ENCODE measurements around the gene PTPRA. TPM values are rescaled to one million over a fixed set of nuclear protein-coding genes. Genes with fewer than 3 reads are reported as not detected.
A peak's percentile ranks its signal among the peaks of the same experiment; 100 is the strongest.

PTPRA gene
- total RNA-seq, 4 donors from 2014 or later = 55.0 to 78.0 (median 68.2) TPM

DNA sequence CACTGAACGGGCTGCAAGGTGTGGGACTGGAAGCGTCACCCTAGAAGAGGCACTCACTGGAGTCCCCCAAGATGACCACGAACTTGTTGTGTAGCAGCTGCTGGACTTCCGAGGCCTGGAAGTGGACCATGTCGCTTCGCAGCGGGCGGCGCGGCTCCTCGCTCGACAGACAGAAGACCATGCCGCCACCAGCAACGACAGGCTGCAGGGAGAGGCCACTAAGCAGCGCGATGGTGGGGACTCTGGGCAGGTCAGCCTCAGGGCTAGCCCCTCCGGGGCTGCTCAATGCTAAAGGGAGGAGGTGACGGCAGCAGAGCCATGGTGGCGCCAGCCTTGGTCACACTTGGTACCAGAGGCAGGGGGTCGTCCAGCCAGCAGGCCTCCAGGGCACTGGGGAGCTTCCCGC, 33.5 kb upstream of the PTPRA start:
- no peak for TF ChIP-seq CTCF (IDR thresholded peaks at IDR 0.05)
- DNase-seq (ENCODE audit: low spot score) (no peak), ATAC-seq (ENCODE audit: low FRiP score) (no peak)

- TF ChIP-seq CTCF (IDR thresholded peaks at IDR 0.05) = no peak
- peak; percentile 95 for ATAC-seq (ENCODE audit: low FRiP score)
- DNase-seq (ENCODE audit: low spot score) = peak; percentile 55
These were observed 32.9 kb upstream of the PTPRA start, which contains the start of the genes PCED1A and VPS16 for GRCh38 chr20:2840138-2840966. PCED1A (minus strand) TSS chr20:2840655; CDS start chr20:2839912, 743 bp downstream. VPS16 (plus strand) TSS chr20:2840745; CDS start chr20:2840775, 30 bp downstream.

GRCh38 chr20:2840967-2841531, 32.2 kb upstream of the PTPRA start:
- ATAC-seq (ENCODE audit: low FRiP score) (peak; percentile 89), DNase-seq (ENCODE audit: low spot score) (peak; percentile 52)
- TF ChIP-seq CTCF (IDR thresholded peaks at IDR 0.05) = no peak

DNA sequence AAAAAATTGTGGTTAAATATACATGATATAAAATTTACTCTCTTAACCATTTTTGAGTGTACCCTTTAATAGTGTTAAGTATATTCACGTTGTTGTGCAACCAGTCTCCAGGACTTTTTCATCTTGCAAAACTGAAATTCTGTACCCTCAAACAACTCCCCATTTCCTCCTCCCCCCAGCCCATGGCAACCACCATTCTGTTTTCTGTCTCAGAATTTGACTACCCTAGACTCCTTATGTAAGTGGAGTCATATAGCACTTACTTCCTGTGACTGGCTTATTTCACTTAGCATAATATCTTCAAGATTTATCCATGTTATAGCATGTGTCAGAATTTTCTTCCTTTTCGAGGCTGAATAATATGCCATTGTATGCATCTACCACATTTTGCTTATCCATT, 27.7 kb upstream of the PTPRA start:
- ATAC-seq (ENCODE audit: low FRiP score) = no peak
- no peak for TF ChIP-seq CTCF (IDR thresholded peaks at IDR 0.05)
- no peak for DNase-seq (ENCODE audit: low spot score)

- TF ChIP-seq CTCF (IDR thresholded peaks at IDR 0.05) = no peak
- no peak for DNase-seq (ENCODE audit: low spot score)
- no peak for ATAC-seq (ENCODE audit: low FRiP score)
These were observed 26.6 kb upstream of the PTPRA start for GRCh38 chr20:2846698-2847097.

- no peak for TF ChIP-seq CTCF (IDR thresholded peaks at IDR 0.05)
- ATAC-seq (ENCODE audit: low FRiP score) (no peak), DNase-seq (ENCODE audit: low spot score) (no peak)
These were observed 25.5 kb upstream of the PTPRA start for GRCh38 chr20:2847802-2848201.
